Measurements from ENCODE around the gene SMIM30.

- TF ChIP-seq, protein P1, sequence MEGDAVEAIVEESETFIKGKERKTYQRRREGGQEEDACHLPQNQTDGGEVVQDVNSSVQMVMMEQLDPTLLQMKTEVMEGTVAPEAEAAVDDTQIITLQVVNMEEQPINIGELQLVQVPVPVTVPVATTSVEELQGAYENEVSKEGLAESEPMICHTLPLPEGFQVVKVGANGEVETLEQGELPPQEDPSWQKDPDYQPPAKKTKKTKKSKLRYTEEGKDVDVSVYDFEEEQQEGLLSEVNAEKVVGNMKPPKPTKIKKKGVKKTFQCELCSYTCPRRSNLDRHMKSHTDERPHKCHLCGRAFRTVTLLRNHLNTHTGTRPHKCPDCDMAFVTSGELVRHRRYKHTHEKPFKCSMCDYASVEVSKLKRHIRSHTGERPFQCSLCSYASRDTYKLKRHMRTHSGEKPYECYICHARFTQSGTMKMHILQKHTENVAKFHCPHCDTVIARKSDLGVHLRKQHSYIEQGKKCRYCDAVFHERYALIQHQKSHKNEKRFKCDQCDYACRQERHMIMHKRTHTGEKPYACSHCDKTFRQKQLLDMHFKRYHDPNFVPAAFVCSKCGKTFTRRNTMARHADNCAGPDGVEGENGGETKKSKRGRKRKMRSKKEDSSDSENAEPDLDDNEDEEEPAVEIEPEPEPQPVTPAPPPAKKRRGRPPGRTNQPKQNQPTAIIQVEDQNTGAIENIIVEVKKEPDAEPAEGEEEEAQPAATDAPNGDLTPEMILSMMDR (IDR thresholded peaks at IDR 0.05), result no peak
- TF ChIP-seq REST (IDR thresholded peaks at IDR 0.05; ENCODE audit: insufficient read depth in 1 of 2, low read depth in 2 of 2, low read length in 1 of 2), result no peak
These were observed 35.8 kb upstream of the SMIM30 start for GRCh38 chr7:113154117-113154516.
